Measurements from ENCODE around the gene PRELID2. TPM values are rescaled to one million over a fixed set of nuclear protein-coding genes. Genes with fewer than 3 reads are reported as not detected.
"Not testable (repeated sequence)": the region's sequence is repeated elsewhere in the genome, so short reads cannot be mapped to it uniquely, and the experiment has no call there.

Gene PRELID2
- total and polyA plus RNA-seq, 2 experiments from 2014 or later, result 15.6 to 24.7 TPM

DNA sequence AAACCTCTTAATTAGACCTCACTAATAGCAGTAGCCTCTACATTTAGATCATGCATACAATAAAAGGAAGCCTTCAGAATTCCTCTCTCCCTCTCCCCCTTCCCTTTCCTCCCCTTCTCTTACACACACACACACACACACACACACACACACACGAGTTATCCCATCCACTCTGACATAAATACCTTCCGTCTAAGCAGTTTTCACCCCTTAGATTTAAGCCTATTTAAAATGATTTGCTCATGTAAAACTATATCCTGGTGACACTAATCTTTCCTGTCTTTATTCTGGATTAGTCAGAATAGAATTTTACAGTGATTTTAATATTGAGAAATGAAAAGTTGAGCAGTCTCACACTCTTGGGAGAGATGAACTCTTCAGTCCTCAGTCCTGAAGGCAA, 35.0 kb downstream of the PRELID2 start:
- no peak overlapping the region for H3K4me2 ChIP-seq
- no peak for TF ChIP-seq CTCF (IDR thresholded peaks at IDR 0.05; ENCODE audit: poor library complexity)
- DNase-seq (ENCODE audit: low spot score), result no peak

GRCh38 chr5:145798503-145798902, 36.6 kb downstream of the PRELID2 start:
- not testable (repeated sequence) for H3K4me3 ChIP-seq; H3K79me2 ChIP-seq; H3K9me3 ChIP-seq (ENCODE audit: low read depth); H3K36me3 ChIP-seq (replicated peaks; ENCODE audit: insufficient read depth, low read depth); H3K4me1 ChIP-seq (ENCODE audit: insufficient read depth); H3K27ac ChIP-seq; H4K20me1 ChIP-seq (ENCODE audit: insufficient read depth, poor library complexity, severe bottlenecking); H3K4me2 ChIP-seq; H3K9me2 ChIP-seq (replicated peaks; ENCODE audit: insufficient read depth); H3K27me3 ChIP-seq; DNase-seq (ENCODE audit: low spot score); H2AFZ ChIP-seq

More for the DNA sequence above, 35.0 kb downstream of the PRELID2 start:
- no peaks in the 10 kb centered on the region for H3K4me1 ChIP-seq (ENCODE audit: insufficient read depth)
- 69% methylated on average over 2 of the region's 2 CpGs for WGBS (ENCODE audit: low lambda C conversion rate, missing lambda C conversion rate)
- H3K79me2 ChIP-seq, result no peaks in the 10 kb centered on the region
- H3K4me3 ChIP-seq, result no peak overlapping the region
- H3K9me2 ChIP-seq (replicated peaks; ENCODE audit: insufficient read depth), result no peaks in the 10 kb centered on the region
- no peak overlapping the region for H2AFZ ChIP-seq
- no peak overlapping the region for H3K27ac ChIP-seq
- H3K9me3 ChIP-seq (ENCODE audit: low read depth), result no peaks in the 10 kb centered on the region
- no peaks in the 10 kb centered on the region for H3K27me3 ChIP-seq
- no peaks in the 10 kb centered on the region for H4K20me1 ChIP-seq (ENCODE audit: insufficient read depth, poor library complexity, severe bottlenecking)
- no peaks in the 10 kb centered on the region for H3K36me3 ChIP-seq (replicated peaks; ENCODE audit: insufficient read depth, low read depth)

DNA sequence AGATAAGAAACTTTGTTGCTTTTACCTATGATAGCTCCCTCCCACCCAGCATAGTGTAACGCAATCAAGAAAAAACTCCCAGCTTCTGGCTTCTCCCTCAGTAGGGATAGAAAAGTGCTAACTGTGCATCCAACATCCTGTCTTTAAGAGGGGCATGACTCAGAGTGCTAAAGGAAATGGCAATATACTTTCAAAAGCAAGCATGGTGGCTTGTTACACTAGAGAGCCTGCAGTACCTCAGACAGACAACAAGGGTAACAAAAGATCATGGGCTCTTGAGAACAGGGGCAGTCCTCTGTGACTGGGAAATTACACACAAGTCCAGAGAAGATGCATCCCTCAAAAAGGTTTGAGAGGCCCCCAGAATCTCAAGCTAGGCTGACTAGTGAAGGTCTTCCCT, 37.8 kb downstream of the PRELID2 start:
- no peak for DNase-seq (ENCODE audit: low spot score)
- Histone ChIP-seq H3K79me2 (no peaks in the 10 kb centered on the region), H3K27ac (no peak overlapping the region)

GRCh38 chr5:145796318-145796717, 38.8 kb downstream of the PRELID2 start:
- no peaks in the 10 kb centered on the region for H3K9me2 ChIP-seq (replicated peaks; ENCODE audit: insufficient read depth)
- no peak overlapping the region for H3K4me3 ChIP-seq
- H3K79me2 ChIP-seq, result no peaks in the 10 kb centered on the region
- DNase-seq (ENCODE audit: low spot score), result no peak
- no peak overlapping the region for H3K27ac ChIP-seq
- TF ChIP-seq EZH2 (IDR thresholded peaks at IDR 0.05; ENCODE audit: borderline replicate concordance) (no peak), CTCF (IDR thresholded peaks at IDR 0.05; ENCODE audit: poor library complexity) (no peak), EZH2phosphoT487 (IDR thresholded peaks at IDR 0.05; ENCODE audit: low read depth, severe bottlenecking, unreplicated experiment) (no peak)
- no peaks in the 10 kb centered on the region for H4K20me1 ChIP-seq (ENCODE audit: insufficient read depth, poor library complexity, severe bottlenecking)
- H2AFZ ChIP-seq, result no peak overlapping the region
- WGBS (ENCODE audit: low lambda C conversion rate, missing lambda C conversion rate), result 90% methylated on average over 2 of the region's 2 CpGs
- no peak overlapping the region for H3K4me2 ChIP-seq
- H3K27me3 ChIP-seq, result no peaks in the 10 kb centered on the region
- no peaks in the 10 kb centered on the region for H3K9me3 ChIP-seq (ENCODE audit: low read depth)
- no peaks in the 10 kb centered on the region for H3K36me3 ChIP-seq (replicated peaks; ENCODE audit: insufficient read depth, low read depth)
- no peaks in the 10 kb centered on the region for H3K4me1 ChIP-seq (ENCODE audit: insufficient read depth)

More for the DNA sequence above, 37.8 kb downstream of the PRELID2 start:
- H4K20me1 ChIP-seq (ENCODE audit: insufficient read depth, poor library complexity, severe bottlenecking), result no peaks in the 10 kb centered on the region
- TF ChIP-seq EZH2phosphoT487 (IDR thresholded peaks at IDR 0.05; ENCODE audit: low read depth, severe bottlenecking, unreplicated experiment), result no peak
- no peak for TF ChIP-seq CTCF (IDR thresholded peaks at IDR 0.05; ENCODE audit: poor library complexity)
- TF ChIP-seq EZH2 (IDR thresholded peaks at IDR 0.05; ENCODE audit: borderline replicate concordance), result no peak
- H3K9me3 ChIP-seq (ENCODE audit: low read depth), result no peaks in the 10 kb centered on the region
- no peak overlapping the region for H2AFZ ChIP-seq
- H3K4me2 ChIP-seq, result no peak overlapping the region
- 96% methylated on average over 1 of the region's 1 CpG for WGBS (ENCODE audit: low lambda C conversion rate, missing lambda C conversion rate)
- H3K4me1 ChIP-seq (ENCODE audit: insufficient read depth), result no peaks in the 10 kb centered on the region
- H3K4me3 ChIP-seq, result no peak overlapping the region
- H3K9me2 ChIP-seq (replicated peaks; ENCODE audit: insufficient read depth), result no peaks in the 10 kb centered on the region
- H3K27me3 ChIP-seq, result no peaks in the 10 kb centered on the region
- H3K36me3 ChIP-seq (replicated peaks; ENCODE audit: insufficient read depth, low read depth), result no peaks in the 10 kb centered on the region

All from hepatocyte (in vitro differentiated cells).